Fibroblast of villous mesenchyme (primary cell): ENCODE data around the gene CLCN1. TPM values are rescaled to one million over a fixed set of nuclear protein-coding genes. Genes with fewer than 3 reads are reported as not detected.
A peak's percentile ranks its signal among the peaks of the same experiment; 100 is the strongest.

Experiments used
- DNase-seq: peaks from one replicate; pipeline ENCODE4 v3.0.0-alpha.2; 2010; ENCODE audit warnings: low read depth
- H3K4me3 ChIP-seq: 2 replicates; pipeline ENCODE4 v1.5.1; 2011; ENCODE audit warnings: low read depth, mild to moderate bottlenecking, low read length
- CTCF ChIP-seq: IDR thresholded peaks from 2 replicates; pipeline ENCODE4 v1.5.1; 2012; ENCODE audit warnings: low read depth, mild to moderate bottlenecking, low read length; ENCODE audit not compliant: insufficient read depth
- total RNA-seq: library from RNA; depleted of rRNA; stranded (reverse); fragments of >200 nt; gene quantifications from 2 replicates; pipeline ENCODE4 v1.2.3, GENCODE V29; 2012

Gene CLCN1
- total RNA-seq, 1 donor, result under 0.01 TPM

- DNase-seq, result no peak
- TF ChIP-seq CTCF, result no peak
- no peak overlapping the region for H3K4me3 ChIP-seq
Observed at GRCh38 chr7:143343596-143343995, 27.7 kb downstream of the CLCN1 start.

- TF ChIP-seq CTCF, result peak; percentile 59
- DNase-seq, result peak; percentile 44
- peak overlapping the region; percentile 23 for H3K4me3 ChIP-seq
Observed at GRCh38 chr7:143345428-143345900, 29.6 kb downstream of the CLCN1 start.

GRCh38 chr7:143346018-143346417 is 30.1 kb downstream of the CLCN1 start:
- no peak overlapping the region for H3K4me3 ChIP-seq
- no peak for DNase-seq
- TF ChIP-seq CTCF, result no peak

GRCh38 chr7:143347950-143348349 is 32.0 kb downstream of the CLCN1 start:
- no peak overlapping the region for H3K4me3 ChIP-seq
- TF ChIP-seq CTCF, result no peak
- DNase-seq, result no peak

GRCh38 chr7:143351060-143351459 is 35.1 kb downstream of the CLCN1 start:
- no peak overlapping the region for H3K4me3 ChIP-seq
- peak; percentile 25 for DNase-seq
- no peak for TF ChIP-seq CTCF

- H3K4me3 ChIP-seq, result no peak overlapping the region
- no peak for TF ChIP-seq CTCF
- no peak for DNase-seq
Observed at GRCh38 chr7:143351574-143351973, 35.7 kb downstream of the CLCN1 start.

GRCh38 chr7:143352531-143353002 is 36.7 kb downstream of the CLCN1 start:
- no peak for TF ChIP-seq CTCF
- DNase-seq, result no peak
- no peak overlapping the region for H3K4me3 ChIP-seq
